HG02938 (cell line): ENCODE results near the gene IL20.

ENCODE experiments used
- ATAC-seq: cut with Tn5 transposase; IDR thresholded peaks from one replicate; pipeline ENCODE4 v1.9.1; 2021; ENCODE audit warnings: mild to moderate bottlenecking, moderate library complexity; ENCODE audit not compliant: unreplicated experiment

Gene IL20, protein sequence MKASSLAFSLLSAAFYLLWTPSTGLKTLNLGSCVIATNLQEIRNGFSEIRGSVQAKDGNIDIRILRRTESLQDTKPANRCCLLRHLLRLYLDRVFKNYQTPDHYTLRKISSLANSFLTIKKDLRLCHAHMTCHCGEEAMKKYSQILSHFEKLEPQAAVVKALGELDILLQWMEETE

DNA sequence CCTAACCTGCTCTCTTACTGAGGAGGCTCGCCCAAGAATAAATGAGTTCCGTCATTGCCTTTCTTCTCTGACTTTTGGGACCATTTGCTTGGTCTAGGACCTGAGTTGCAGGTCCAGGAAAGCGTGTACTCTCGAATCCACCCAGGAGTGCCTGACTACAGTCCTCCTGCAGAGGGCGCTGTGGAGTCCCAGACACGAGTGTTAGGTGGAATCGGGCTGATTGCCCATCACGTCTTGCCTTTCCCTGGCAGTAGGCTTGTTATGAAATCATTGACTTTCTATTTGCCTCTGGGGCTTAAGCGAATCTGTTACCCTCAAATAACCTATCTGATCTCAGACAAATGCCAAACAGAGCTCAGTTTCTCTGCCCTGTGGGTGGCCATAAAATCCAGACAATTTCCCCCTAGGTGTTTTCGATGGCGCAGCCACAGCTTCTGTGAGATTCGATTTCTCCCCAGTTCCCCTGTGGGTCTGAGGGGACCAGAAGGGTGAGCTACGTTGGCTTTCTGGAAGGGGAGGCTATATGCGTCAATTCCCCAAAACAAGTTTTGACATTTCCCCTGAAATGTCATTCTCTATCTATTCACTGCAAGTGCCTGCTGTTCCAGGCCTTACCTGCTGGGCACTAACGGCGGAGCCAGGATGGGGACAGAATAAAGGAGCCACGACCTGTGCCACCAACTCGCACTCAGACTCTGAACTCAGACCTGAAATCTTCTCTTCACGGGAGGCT, at the start of gene IL20:
TSS of gene IL20 (plus strand) at position 685 of the 733 bp plus-strand sequence. CDS start 230 bp downstream, outside the sequence.
- ATAC-seq: no peak

DNA sequence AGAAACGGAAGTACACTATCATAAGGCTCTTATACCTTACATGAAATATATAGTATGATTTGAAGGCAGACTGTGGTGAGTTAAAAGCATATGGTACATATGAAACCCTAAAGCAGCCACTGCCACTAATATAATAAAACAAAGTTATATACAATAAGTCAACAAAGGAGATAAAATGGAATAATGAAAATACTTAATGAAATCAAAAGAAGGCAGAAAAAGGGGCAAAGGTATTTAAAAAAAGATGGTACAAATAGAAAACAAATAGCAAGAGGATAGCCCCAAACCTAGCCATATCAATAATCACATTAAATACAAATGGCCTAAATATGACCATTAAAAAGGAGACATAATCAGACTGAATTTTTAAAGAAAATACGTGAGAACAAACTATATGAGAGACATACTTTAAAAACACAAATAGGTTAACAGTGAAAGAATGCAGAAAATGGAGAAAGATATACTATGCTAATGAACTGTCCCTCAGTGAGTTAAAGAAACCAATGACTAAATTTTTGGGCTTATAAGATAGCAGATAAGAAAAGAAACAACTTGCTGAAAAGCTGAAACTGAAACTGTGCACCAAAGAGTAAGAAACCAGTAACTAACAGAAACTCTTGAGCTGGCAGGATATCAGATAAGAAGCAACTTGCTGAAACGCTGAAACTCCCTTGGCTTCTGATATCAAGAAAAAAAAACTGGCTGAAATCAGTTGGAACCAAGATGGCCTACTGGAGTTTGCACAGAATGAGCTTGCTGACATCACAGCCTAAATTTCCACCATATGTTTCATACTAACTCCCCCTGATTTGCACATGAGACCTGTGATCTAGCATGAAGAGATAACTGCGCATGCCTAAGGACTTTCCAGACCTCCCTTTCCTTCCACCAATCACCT, 48.8 kb upstream of the IL20 start:
- ATAC-seq: peak; percentile 83

- ATAC-seq: no peak
Measured at GRCh38 chr1:206821493-206821892, 43.9 kb upstream of the IL20 start.

DNA sequence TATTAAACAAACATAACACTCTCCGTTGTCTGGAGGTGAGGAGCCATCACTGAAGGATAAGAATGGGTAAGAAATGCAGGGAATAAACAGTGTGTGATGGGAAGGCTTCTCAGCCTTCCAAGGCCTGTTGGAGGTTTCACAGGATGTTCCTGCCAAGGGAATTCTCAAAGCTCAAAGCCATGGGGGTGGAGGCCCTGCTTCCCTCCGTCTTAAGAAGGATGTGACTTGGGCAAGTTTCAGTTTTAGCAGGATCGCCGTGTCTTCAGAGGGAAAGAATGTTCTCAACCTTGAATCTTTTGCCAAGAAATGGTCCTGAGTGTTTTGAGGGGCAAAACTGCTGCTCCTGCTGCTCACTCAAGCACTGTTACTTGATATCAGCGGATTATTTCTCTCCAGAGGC, 41.7 kb upstream of the IL20 start:
- ATAC-seq: no peak

DNA sequence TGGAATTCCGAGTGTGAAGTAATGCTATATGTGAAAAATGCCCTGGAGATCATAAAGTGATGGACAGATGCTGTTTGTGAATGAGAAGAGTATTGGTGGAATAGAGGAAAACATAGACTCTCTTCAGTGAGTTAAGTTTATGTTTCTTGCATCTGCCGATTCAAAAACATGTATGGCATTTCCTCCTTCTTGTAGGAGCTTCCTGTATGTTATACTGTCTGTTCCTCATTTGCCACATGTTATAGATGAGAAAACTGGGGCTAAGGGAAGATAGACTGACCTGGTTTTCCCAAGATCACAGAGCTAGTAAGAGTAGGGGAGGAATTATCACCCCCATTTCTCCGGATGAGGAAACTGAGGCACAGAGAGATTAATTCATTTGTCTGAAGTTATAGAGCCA, 41.1 kb upstream of the IL20 start:
- ATAC-seq: no peak

- ATAC-seq: no peak
Measured at GRCh38 chr1:206826394-206826793, 39.0 kb upstream of the IL20 start.

GRCh38 chr1:206828061-206828460, 37.4 kb upstream of the IL20 start:
- ATAC-seq: no peak

GRCh38 chr1:206828765-206829164, 36.7 kb upstream of the IL20 start:
- no peak for ATAC-seq

- ATAC-seq: no peak
Measured at GRCh38 chr1:206829282-206829681, 36.1 kb upstream of the IL20 start.

DNA sequence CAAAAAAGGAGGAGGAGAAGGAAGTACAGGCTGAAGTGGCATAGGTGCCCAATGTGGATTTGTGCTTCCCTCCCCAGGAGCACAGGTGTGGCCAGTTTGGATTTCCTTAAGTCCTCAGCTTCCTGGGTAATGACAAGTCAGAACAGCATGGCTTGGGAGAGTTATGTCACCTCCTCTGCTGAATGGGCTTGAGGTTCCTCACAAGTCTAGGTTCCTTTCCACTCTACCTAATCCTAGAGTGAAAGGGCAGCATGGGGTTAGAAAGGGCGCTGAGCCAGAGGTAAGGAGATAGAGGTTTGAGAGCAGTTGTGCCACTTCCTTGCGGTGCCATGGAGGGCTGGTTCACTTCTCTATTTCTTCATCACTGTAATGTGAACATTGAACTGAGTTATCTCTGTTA, 35.5 kb upstream of the IL20 start:
- no peak for ATAC-seq

DNA sequence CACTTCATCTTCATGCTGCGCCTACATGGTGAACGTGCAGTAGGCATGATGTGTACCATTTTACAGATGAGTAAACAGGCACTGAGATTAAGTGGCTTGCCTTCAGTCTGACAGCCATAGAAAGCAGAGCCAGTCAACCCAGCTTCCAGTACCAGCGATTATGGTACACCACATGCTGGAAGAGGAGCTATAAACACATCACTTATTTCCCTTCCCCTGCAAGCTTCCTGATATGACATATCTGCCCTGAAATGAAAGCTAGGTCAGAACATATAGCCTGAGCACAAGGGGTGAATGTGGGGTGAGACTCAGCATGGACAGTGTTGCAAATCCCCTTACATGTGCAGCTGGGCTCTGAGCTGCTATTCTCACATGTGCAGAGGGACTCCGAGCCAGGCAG, 33.8 kb upstream of the IL20 start:
- ATAC-seq: no peak

GRCh38 chr1:206832352-206832880, 33.0 kb upstream of the IL20 start:
- no peak for ATAC-seq

- no peak for ATAC-seq
Measured at GRCh38 chr1:206833106-206833680, 32.2 kb upstream of the IL20 start.

DNA sequence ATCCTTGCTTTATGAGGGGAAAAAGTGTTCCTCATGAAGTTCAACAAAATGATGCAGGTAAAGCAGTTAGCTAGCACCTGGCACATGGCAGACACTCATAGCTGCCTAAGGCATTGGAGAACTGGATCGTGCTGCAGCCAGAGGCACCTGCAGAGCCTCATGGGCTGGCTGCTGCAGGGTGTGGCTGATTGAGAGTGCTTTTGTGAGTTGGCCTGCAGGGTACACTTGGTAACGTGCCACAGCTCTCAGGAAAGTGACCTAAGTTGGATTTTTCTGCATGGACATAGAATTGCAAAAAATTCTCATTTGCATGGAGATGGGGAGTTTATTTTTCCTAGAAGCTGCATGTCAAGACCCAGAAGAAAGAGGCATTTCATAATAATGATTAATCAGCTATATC, 31.6 kb upstream of the IL20 start:
- no peak for ATAC-seq

- ATAC-seq: no peak
Measured at GRCh38 chr1:206834217-206834616, 31.2 kb upstream of the IL20 start.

GRCh38 chr1:206834711-206835110, 30.7 kb upstream of the IL20 start:
- ATAC-seq: no peak

DNA sequence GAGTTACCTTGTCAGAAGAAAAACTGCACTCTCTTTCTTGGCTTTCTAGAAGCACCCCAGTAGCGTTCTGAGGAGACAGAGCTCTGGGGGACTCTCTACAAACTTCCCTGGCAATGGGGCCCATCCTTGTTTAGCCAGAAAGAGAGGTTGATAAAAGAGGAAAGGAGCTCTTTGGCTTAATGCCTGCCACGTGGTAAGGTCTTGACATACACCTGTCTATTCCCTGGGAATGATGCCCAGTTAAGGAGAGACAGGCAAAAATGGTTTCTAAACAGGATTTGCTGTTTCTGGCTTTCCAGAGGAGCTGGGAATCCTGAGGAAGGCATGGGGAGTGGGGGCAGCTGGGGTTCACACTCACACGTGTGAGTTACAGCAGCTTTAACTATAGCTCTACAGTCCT, 30.2 kb upstream of the IL20 start:
- no peak for ATAC-seq

DNA sequence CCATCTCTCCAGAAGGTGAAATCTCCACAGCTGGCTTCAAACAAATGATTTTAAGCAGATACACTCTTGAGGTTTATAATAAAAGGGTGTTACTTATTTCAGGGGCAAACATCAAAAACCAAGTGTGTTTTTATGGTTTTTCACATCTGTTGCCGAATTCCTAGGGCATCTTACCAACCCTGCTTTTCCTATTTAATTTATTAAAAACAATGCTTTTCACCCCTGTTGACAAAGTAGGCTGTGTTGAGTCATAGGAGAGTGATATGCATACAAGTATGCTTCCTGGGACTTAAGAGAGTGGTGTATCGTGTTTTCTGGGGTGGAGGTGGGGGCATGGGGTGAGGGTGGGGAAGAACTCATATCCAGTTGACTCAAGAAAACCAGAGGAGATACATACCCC, 29.3 kb upstream of the IL20 start:
- no peak for ATAC-seq

DNA sequence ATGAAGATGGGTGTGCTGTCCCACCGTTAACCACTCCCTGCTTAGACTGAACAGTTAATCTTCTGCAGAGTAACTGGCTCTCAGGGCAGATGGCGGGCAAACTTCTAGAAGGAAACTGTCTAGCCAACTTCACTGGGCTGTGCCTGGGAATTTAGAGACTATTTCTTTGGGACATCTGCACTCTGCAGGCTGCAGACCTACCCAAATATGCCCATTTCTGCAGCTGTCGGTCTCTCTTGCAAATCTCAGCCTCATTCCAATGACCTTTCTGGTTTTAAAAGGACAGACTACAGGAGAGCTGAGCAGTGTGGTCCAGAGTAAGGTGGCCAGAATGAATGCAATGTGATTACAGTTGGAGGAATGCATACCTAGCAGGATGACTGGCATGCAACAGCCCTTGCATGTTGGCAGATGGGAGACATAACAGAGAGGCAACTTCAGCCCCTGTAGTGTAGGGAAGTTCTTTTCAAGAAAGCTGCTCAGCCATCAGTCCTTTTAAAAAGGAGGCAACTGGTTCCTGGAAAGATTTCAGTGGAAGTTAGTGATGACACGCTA, 26.3 kb upstream of the IL20 start:
- no peak for ATAC-seq

GRCh38 chr1:206839857-206840256, 25.6 kb upstream of the IL20 start:
- no peak for ATAC-seq
